Mucosa of gallbladder (tissue), 1 donor: ENCODE measurements around the gene MED15. TPM values are rescaled to one million over a fixed set of nuclear protein-coding genes. Genes with fewer than 3 reads are reported as not detected.
A peak's percentile ranks its signal among the peaks of the same experiment; 100 is the strongest.

ENCODE experiments used
- DNase-seq: peaks from one replicate; pipeline ENCODE4 v3.0.0-alpha.2; 2020; ENCODE audit warnings: low spot score
- total RNA-seq: library from RNA; stranded (reverse); gene quantifications from one replicate; pipeline ENCODE4 v1.2.1, GENCODE V29; 2021
- donor health status: DM: no; HTN: no; CAD: no.

The MED15 gene
- total RNA-seq, 1 donor from 2014 or later: 107 TPM

DNA sequence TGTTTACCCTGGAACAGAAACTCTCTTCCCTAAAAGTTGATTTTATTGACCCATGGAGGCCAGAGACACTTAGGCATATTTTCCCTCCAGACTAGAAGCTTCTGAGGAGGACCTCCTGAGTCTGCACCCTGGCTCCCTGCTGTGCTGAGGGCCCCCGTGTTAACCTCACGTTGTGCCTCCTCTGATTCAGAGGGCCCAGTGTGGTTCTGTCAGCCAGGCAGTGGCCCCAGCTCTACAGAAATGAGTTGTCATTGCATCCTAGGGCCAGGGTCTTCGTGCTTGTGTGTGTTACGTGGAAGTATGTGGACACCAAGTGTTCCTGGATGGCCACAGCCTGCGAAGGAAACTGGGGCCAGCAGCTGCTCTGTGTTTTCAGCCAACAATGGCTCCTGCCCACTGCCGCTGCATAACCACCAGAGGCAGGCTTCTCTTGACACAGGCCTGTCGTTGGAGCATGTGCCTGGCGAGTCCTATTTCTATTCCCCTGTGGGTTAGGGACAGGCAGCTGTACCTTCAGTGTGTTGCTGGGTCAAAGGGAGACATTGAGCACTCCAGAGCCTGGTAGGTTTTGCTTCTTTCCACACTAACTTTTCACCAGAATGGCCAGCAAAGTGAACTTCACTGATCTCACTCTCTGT lies 44.5 kb downstream of the MED15 start:
- DNase-seq: no peak

DNA sequence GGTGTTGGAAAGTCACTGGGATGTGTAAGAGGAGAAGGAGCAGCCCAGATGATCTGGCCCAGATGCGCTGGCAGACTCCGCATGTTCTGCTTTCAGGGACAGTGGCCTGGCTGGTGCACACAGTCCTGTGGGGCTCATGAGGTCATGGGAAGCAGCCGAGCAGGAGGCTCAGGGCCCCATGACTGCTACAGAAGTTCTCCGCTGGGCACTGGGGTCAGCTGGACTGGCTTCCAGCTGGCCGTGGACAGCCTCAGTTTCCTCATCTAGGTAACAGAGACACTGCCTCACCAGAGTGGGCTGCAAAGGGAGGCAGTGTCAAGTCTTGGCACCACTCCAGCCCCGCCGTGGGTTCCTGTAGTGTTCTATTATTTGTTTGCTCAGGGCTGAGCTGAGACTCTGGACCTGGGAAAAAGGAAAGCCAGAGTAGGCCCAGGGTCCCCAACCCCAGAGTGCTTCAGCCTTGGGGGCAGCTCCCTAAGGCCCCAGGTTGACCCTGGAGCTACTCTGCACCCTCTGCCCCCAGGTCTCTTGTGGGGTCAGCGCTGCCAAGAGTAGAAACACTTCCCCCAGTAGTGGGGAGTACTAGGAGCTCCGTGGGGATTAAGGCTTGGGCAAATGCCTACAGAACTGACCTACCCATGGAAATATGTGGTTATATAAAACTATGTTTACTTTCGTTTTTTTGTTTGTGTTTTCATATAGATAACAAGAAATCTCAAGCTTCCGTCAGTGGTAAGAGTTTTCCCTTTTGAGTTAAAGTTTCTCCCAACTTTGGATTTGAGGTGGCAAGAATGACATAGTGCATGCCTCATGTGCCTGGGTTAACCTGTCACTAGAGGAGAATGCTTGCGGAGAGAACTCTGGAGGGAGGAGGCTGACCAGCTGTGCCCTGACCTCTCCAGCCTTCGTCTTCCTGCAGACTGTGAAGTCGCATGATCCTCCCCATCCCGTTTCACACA lies 45.3 kb downstream of the MED15 start:
- peak; percentile 71 for DNase-seq

DNA sequence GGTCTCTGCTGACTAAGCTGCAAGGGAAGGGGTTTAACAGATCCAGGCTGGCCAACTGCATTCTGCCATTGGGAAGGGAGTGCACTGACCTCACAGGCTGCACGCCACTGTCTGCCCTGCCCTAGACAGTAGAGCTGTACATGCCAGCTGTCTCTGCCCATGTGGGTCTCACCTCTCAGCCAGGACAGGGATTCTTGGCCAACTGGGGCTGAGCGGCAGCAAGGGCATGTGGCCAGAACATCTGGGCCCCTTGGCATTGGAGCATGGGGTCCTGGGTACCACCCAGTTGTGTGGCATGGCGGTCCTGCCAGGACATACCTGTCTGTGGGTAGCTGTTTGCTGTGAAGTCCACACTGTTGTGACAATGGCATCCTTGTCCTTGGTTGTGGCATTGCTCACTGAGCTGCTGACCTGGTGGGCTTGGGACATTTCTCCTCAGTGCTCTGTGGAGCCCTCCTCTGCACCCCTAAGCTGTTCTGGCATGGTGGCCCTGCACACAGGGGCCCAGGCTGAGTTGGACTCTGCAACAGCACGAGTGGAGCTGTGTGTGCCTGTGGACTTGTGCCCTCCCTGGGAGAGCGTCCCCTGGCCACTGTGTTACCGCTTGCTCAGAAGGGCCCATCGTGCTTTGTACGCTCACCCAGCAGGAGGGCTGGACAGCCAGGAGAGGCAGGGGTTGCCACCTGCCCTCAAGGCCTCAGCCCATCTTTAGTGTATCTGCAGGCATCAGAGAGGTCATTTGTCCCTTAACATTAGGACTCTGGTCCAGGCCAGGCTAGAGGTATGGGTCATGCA lies 46.7 kb downstream of the MED15 start:
- DNase-seq: no peak

DNA sequence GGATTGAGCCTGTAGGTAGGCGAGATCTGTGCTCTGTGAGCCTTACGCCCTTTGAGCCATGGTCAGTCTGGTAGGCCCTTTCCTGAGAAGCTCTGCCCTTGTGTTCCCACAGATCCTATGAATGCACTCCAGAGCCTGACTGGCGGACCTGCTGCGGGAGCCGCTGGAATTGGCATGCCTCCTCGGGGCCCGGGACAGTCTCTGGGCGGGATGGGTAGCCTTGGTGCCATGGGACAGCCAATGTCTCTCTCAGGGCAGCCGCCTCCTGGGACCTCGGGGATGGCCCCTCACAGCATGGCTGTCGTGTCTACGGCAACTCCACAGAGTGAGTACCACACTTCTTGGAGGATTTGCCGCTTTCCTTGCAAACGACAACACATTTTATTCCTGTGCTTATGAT lies 47.4 kb downstream of the MED15 start:
- DNase-seq: no peak

DNA sequence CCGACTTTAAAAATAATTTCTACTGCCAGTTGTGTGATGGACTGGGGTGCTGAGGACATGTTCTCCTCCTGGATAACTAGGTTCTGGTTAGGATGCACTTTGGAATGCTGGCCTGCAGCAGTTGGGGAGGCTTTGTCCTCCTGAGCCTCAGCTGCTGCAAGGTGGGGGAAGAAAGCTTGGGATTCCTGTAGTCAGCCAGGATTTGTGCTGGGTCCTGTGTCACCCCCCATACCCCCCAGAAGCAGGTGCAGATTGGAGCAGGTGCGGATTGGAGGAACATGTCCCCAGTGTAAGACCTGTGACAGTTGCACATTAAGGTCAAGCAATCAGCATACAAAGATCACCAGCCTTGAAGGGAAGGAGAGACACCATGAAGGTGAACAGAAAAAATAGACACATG lies 51.1 kb downstream of the MED15 start:
- DNase-seq: no peak

DNA sequence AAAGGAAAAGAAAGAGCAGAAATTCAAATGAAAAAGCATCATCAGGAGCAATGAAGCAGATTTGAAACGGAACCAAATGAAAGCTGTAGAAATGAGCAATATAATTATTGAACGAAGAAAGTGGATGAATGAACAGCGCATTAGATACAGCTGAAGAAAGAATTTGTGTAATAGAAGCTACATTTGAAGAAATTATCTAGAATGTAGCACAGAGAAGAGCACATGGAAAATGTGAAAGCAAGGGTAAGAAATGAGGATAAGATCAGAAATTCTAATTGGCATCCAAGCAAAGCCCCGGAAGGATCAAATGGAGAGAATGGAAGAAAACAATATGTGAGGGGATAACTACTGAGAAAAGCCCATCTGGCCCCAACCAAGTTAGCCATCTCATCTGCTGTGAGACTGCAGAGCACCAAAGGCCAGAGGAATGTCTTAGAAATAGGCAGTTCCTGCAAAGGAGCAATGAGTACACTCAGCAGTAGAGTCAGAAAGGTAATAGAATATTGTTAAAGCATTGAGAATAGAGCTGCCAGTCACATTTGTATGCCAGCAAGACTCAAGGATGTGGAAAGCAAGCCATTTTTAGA lies 51.9 kb downstream of the MED15 start:
- no peak for DNase-seq

DNA sequence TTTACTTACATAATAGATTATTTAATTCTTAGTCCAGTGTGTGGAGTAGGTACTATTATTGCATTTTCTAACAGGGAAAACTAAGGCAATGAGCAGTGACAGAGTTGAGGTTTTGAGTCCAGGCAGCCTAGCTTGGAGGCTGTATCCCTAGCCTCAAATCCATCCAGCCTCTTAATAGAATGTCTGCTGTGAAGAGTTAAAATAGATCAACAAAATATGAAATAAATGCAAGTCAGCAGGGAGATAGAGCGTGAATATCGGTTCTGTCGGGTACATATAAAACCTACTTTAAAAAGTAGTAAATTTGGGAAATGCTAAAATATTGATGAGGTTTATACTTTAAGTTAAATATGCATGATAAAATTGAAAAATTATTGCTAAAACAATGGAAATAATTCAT lies 53.3 kb downstream of the MED15 start:
- DNase-seq: no peak

DNA sequence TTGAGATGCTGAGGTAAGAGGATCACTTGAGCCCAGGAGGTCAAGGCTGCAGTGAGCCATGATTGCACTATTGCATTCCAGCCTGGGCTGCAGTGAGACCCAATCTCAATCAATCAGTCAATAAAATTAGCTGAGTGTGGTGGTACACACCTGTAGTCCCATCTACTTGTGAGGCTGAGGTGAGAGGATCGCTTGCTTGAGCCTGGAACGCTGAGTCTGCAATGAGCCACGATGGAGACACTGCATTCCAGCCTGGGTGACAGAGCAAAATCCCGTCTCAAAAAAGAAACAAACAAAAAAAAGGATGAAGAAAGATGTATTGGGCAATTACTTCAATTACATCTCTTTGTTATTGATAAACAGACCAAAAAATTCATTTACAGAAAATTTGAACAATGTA lies 54.5 kb downstream of the MED15 start:
- no peak for DNase-seq

DNA sequence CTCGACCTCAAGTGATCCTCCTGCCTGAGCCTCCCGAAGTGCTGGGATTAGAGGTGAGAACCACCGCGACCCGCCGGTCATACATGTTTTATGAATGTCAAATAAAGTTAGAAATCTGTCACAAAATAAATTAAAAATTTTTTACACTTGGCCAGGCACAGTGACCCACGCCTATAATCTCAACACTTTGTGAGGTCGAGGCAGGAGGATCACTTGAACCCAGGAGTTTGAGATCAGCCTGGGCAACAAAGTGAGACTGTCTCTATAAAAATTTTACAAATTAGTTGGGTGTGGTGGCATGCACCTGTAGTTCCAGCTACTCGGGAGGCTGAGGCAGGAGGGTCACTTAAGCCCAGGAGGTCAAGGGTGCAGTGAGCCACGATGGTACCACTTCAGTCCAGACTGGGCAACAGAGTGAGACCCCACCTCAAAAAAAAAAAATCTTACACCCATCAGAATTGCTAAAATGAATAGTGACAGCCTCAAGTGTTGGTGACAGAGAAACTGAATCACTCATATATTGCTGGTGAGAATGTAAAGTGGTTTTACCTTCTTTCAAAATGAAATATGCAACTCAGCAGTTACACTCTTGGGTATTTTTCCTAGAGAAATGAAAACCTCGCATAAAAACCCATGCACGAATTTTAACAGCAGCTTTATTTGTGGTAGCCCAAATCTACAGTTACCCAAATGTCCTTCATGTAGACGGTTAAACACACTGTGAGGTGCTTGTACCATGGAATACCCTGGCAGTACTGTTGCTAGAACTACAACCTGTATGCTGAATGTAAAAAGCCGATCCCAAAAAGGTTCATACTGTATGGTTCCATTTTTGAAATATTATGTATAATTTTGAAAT lies 55.4 kb downstream of the MED15 start:
- DNase-seq: no peak

DNA sequence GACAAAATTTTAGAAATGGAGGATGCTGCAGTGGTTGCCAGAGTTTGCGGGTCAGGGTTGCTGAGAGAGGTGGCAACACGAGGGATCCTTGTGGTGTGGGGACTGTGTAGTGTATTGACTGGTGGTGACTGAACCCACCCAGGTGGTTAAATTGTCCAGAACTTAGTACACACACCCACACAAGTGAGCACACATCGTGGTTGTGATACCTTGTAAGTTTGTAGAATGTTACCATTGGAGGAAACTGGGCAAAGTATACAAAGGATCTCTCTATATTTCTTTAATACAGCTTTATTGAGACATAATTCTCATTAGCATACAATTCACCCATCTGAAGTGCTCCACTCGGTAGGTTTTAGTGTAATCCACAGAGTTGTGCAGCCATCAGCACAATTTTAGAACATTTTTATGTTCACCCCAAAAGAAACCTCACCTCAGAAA lies 56.1 kb downstream of the MED15 start:
- DNase-seq: no peak

DNA sequence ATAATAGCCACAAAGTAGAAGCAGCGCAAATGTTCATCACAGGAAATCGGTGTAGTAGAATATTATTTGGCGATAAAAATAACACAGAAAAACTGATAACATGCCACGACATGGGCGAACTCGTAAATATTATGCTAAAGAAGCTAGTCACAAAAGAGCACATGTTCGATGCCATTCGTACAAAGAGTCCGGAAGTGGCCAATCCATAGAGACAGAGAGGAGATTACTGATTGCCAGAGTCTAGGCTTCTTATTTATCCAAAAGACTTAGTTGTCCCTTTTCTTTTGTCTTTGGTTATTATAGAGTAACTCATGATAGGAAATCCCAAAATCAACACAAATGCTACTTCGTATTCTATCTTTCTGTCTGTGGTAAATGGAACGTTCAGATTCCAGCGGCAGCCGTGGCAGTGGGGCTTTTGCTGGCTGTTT lies 56.5 kb downstream of the MED15 start:
- DNase-seq: no peak

DNA sequence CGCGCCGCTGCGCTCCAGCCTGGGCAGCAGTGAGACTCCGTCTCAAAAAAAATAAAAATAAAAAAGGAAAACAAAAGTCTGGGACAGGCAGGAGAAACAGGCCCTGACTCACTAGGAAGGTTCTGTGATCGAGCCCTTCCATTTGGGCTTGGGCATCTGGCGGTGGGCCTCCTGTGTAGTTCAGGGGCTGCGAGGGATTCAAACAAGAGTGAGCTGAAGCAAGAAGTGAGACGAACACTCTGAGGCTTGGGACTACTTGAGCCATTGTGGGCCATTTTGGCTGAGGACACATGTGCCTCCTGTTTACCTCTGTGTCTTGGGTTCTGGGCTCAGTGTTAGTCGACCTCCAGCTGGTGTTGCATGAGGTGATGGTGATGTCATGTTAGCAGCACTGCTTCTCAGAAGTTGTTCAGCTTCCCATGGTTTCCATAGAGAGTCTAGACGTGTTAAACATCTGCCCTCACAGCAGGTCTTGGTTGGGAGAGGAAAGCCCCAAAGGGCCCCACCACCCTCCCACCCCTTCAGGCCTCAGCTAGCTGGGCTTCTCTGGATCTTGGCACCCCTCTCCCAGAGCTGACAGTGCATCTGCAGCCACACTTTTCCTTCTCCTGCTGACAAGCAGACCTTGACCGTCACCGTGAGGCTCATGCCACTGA lies 57.8 kb downstream of the MED15 start:
- no peak for DNase-seq

DNA sequence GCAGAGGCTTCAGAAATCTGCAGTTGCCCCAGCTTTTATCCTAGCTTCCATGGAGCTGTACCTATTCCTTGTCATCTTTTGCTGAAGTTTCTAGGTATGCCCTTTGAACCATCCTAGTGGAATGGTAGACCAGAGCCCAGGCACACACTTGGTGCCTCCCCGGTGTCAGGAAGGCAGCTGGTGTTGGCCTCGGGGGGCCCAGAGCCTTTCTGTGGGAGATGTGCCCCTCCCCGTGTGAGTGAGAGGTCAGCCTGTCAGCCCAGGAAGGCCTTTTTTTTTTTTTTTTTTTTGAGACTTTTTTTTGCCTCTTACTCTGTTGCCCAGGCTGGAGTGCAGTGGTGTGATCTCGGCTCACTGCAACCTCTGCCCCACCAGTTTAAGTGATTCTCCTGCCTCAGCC lies 58.4 kb downstream of the MED15 start:
- DNase-seq: no peak

DNA sequence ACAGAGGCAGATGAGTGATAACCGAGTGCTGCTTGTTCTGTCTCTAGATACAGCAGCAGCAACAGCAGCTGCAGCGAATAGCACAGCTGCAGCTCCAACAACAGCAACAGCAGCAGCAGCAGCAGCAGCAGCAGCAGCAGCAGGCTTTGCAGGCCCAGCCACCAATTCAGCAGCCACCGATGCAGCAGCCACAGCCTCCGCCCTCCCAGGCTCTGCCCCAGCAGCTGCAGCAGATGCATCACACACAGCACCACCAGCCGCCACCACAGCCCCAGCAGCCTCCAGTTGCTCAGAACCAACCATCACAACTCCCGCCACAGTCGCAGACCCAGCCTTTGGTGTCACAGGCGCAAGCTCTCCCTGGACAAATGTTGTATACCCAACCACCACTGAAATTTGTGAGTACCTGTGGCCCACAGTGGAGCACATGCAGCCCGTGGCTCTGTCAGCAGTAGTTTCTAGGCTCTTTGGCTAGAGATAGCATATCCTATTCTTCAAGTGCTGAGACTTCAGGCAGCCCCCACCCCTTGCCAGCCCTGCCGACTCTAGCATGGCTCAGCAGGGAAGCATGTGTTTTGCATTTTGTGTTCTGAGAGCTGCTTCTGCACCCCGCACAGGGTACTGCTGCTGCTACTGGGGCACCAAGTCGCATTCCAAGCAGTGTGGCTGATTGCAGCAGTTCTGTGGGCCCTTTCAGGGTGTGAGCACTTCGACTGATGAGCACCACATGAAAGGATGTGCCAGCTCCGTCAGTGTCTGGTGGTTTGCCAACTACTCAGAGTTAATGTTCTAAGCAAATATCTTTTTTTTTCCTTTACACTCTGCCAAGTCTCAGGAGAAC lies 59.2 kb downstream of the MED15 start:
- peak; percentile 90 for DNase-seq

DNA sequence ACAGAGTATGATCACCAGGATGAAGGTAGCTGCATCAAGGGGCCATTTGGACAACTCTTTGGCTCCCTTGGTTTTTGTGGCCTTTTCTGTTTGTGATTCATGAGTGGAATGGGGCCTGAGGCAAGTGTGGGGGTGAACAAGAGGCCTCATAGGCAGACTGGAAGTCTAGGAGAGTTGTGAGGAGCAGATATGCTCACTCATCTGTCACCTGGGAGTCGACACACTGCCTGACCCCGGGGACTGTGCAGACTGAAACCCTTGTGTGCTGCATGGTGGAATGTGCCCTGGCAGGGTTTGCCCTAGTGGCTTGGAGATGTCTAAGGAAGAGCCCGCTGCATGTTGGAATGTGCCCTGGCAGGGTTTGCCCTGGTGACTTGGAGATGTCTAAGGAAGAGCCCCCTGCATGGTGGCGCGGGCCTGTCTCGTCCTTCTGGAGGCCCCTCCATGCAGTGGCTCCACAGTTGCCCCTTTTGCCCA lies 60.0 kb downstream of the MED15 start:
- DNase-seq: peak; percentile 32

DNA sequence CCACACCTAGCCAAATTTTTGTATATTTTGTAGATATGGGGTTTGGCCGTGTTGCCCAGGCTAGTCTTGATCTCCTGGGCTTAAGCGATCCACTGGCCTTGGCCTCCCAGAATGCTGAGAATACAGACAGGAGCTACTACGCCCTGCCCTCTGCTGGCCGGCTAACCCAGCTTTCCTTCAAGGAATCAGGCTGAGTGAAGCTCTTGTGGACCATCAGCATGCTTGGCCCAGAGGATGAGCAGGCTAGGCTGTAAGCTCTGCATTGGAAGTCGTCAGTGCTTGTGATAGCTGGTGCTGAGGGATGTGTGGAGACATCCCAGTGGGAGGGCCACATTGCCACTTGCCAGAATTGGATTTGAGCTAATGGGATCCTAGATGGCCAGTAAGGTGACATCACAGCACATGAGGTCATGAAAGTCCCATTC lies 60.6 kb downstream of the MED15 start:
- no peak for DNase-seq

DNA sequence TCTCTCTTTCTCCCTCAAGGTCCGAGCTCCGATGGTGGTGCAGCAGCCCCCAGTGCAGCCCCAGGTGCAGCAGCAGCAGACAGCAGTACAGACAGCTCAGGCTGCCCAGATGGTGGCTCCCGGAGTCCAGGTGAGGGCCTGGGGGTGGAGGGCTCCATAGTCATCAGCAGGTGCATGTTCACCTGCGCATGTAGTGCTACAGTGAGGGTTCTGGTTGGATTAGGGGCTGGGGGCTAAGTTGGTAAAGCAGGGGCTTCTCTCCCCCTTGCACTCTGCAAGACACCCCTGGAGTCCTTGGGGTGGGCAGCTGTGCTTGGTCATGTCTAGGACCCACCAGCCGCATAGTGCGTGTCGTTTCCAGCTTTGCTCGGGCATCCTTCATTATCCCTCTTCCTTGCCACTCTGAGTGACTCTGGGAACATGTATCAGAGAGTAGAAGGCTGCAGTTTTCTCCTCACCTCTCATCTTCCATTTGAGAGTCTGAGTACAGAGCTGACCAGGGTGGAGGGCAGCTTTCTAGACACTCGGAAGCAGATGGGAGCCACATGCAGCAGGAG lies 61.2 kb downstream of the MED15 start:
- DNase-seq: no peak

DNA sequence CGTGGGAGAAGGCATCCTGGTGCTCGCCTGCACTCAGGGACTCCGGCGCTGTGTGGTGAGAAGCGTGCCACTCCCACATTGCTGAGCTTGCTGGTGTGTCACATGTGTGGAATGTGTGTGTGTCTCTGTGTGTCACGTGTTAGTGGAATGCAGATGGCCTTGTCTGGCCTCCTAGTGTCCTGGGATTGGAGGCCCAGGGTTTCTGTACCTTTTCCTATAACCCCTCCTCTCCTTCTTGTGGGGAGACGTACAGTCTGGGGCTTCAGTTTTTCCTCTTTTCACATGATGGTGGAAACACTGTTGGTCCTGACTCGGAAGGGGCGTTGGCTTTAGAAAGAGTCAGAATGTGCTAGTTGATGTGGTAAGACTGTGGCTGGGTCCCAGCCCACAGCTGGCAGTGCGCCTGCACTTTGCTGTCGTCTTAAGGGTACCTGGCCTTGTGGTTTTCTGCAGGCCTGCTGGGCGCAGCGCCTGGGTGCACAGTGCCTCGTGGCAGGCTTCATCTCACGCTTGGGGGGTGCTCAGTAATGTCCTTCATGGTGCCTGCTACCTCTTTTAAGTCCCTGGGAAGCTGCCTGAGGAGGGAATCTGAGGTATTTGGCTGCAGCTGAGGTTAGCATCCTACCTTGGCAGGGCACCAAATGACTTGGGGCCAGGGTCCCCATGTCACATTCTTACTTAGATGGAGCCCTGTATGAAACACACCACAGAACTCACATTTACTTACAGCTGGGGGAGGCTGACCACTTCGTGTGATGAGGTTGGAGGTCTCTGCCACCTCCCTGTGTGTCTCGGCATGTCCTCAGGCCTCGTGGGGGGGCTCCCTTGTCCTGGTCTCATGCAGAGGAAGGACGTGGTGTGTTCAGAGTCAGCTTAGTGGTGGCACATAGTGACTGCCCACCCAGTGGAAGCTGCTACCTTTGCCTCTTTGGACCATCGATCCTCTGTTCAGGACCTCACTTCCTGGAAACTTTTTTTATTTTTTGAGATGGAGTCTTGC lies 61.9 kb downstream of the MED15 start:
- peak; percentile 88 for DNase-seq
